Hepatocyte (in vitro differentiated cells): ENCODE results near the gene MRPL55. TPM values are rescaled to one million over a fixed set of nuclear protein-coding genes. Genes with fewer than 3 reads are reported as not detected.
A peak's percentile ranks its signal among the peaks of the same experiment; 100 is the strongest.
"Not testable (repeated sequence)": the region's sequence is repeated elsewhere in the genome, so short reads cannot be mapped to it uniquely, and the experiment has no call there.

Source experiments
- DNase-seq: peaks from one replicate; pipeline ENCODE4 v3.0.0-alpha.2; 2016; ENCODE audit warnings: low spot score
- H2AFZ ChIP-seq: fragments of 200-600 bp; sonication (generic); 2 replicates; pipeline ENCODE4 v1.6.0; 2016; ENCODE audit warnings: antibody characterized with exemption, mild to moderate bottlenecking
- H3K27ac ChIP-seq: fragments of 200-600 bp; sonication (generic); 2 replicates; pipeline ENCODE4 v1.5.1; 2016; ENCODE audit warnings: mild to moderate bottlenecking
- H3K27me3 ChIP-seq: fragments of 200-600 bp; sonication (generic); 2 replicates; pipeline ENCODE4 v1.6.1; 2016
- H3K36me3 ChIP-seq: fragments of 200-600 bp; sonication (generic); replicated peaks from 2 replicates; pipeline ENCODE4 v1.5.1; 2016; ENCODE audit warnings: low read depth; ENCODE audit not compliant: insufficient read depth
- H3K4me1 ChIP-seq: fragments of 200-600 bp; sonication (generic); 2 replicates; pipeline ENCODE4 v1.5.1; 2016; ENCODE audit warnings: mild to moderate bottlenecking, moderate library complexity; ENCODE audit not compliant: insufficient read depth
- H3K4me2 ChIP-seq: fragments of 200-600 bp; sonication (generic); 2 replicates; pipeline ENCODE4 v1.6.0; 2016
- H3K4me3 ChIP-seq: fragments of 200-600 bp; sonication (generic); 2 replicates; pipeline ENCODE4 v1.5.1; 2016; ENCODE audit warnings: mild to moderate bottlenecking
- H3K79me2 ChIP-seq: fragments of 200-600 bp; sonication (generic); 2 replicates; pipeline ENCODE4 v1.6.0; 2017; ENCODE audit warnings: mild to moderate bottlenecking
- H3K9me2 ChIP-seq: fragments of 200-600 bp; sonication (generic); replicated peaks from 2 replicates; pipeline ENCODE4 v1.6.0; 2017; ENCODE audit warnings: mild to moderate bottlenecking; ENCODE audit not compliant: insufficient read depth
- H3K9me3 ChIP-seq: fragments of 200-600 bp; sonication (generic); 2 replicates; pipeline ENCODE4 v1.5.1; 2016; ENCODE audit warnings: low read depth, mild to moderate bottlenecking
- H4K20me1 ChIP-seq: fragments of 200-600 bp; sonication (generic); 2 replicates; pipeline ENCODE4 v1.6.0; 2016; ENCODE audit warnings: mild to moderate bottlenecking; ENCODE audit not compliant: insufficient read depth, poor library complexity, severe bottlenecking
- CTCF ChIP-seq: fragments of 200-600 bp; sonication (generic); IDR thresholded peaks from 2 replicates; pipeline ENCODE4 v1.5.1; 2016; ENCODE audit warnings: antibody characterized with exemption, mild to moderate bottlenecking; ENCODE audit not compliant: poor library complexity
- EZH2 ChIP-seq: fragments of 200-600 bp; sonication (generic); IDR thresholded peaks from 2 replicates; pipeline ENCODE4 v1.6.1; 2016; ENCODE audit warnings: antibody characterized with exemption, mild to moderate bottlenecking, borderline replicate concordance
- EZH2phosphoT487 ChIP-seq: fragments of 200-600 bp; sonication (generic); IDR thresholded peaks from one replicate; pipeline ENCODE4 v1.6.1; 2018; ENCODE audit warnings: antibody characterized with exemption, mild to moderate bottlenecking, low read depth, moderate library complexity; ENCODE audit not compliant: unreplicated experiment, severe bottlenecking
- WGBS: methylation state at CpG from one replicate; pipeline ENCODE4 v1.1.6; 2016; ENCODE audit warnings: low lambda C conversion rate; ENCODE audit errors: missing lambda C conversion rate; 5-methylcytosine and 5-hydroxymethylcytosine counted together
- polyA plus RNA-seq: library from polyadenylated mRNA; unstranded; fragments of >200 nt; fragmentation: Nextera tagmentation; extraction: Ambion mirVana; gene quantifications from 2 replicates; pipeline ENCODE4 v1.2.1, GENCODE V29; 2016
- total RNA-seq: library from RNA; depleted of rRNA; stranded (reverse); fragments of >200 nt; gene quantifications from 2 replicates; pipeline ENCODE4 v1.2.3, GENCODE V29; 2014

The MRPL55 gene
- total and polyA plus RNA-seq, 2 experiments from 2014 or later: 64.8 to 130 TPM

- Histone ChIP-seq H3K27ac (no peak overlapping the region), H3K4me3 (no peak overlapping the region), H2AFZ (no peak overlapping the region), H3K9me3 (no peaks in the 10 kb centered on the region), H4K20me1 (no peaks in the 10 kb centered on the region), H3K79me2 (peaks cover 13% of the 10 kb centered on the region), H3K4me2 (no peak overlapping the region), H3K4me1 (peaks cover 12% of the 10 kb centered on the region), H3K9me2 (no peaks in the 10 kb centered on the region), H3K36me3 (no peaks in the 10 kb centered on the region), H3K27me3 (no peaks in the 10 kb centered on the region)
- TF ChIP-seq CTCF: no peak
- no peak for TF ChIP-seq EZH2phosphoT487
- TF ChIP-seq EZH2: no peak
- WGBS: 95% methylated on average over 7 of the region's 7 CpGs
- no peak for DNase-seq
Measured at GRCh38 chr1:228112167-228112566, 3.1 kb upstream of the MRPL55 start.

- 84% methylated on average over 6 of the region's 6 CpGs for WGBS
- H4K20me1 ChIP-seq, H3K36me3 ChIP-seq, H3K4me2 ChIP-seq, H3K27me3 ChIP-seq, H3K9me2 ChIP-seq, DNase-seq, H3K4me3 ChIP-seq, H3K9me3 ChIP-seq, H2AFZ ChIP-seq: not testable (repeated sequence)
- Histone ChIP-seq H3K27ac (peak overlapping the region; percentile 93), H3K79me2 (peaks cover 13% of the 10 kb centered on the region), H3K4me1 (peaks cover 12% of the 10 kb centered on the region)
Measured at GRCh38 chr1:228111315-228111714, 2.2 kb upstream of the MRPL55 start.

GRCh38 chr1:228110556-228110955 is 1.5 kb upstream of the MRPL55 start:
- Histone ChIP-seq H2AFZ (peak overlapping the region; percentile 55), H3K4me3 (no peak overlapping the region)
- 78% methylated on average over 7 of the region's 7 CpGs for WGBS

GRCh38 chr1:228109962-228110488 is 926 bp upstream of the MRPL55 start:
- Histone ChIP-seq H3K4me2 (peak overlapping the region; percentile 80), H4K20me1 (no peaks in the 10 kb centered on the region), H3K4me3 (peak overlapping the region; percentile 63), H3K36me3 (no peaks in the 10 kb centered on the region), H3K9me3 (no peaks in the 10 kb centered on the region), H3K79me2 (peaks cover 13% of the 10 kb centered on the region), H2AFZ (peak overlapping the region; percentile 55), H3K4me1 (peaks cover 12% of the 10 kb centered on the region), H3K27ac (peak overlapping the region; percentile 93), H3K9me2 (no peaks in the 10 kb centered on the region), H3K27me3 (no peaks in the 10 kb centered on the region)
- DNase-seq: peak; percentile 71
- TF ChIP-seq EZH2phosphoT487 (no peak), EZH2 (no peak), CTCF (no peak)
- 25% methylated on average over 13 of the region's 15 CpGs for WGBS

More at GRCh38 chr1:228110556-228110955, 1.5 kb upstream of the MRPL55 start:
- DNase-seq: no peak
- H3K36me3 ChIP-seq: no peaks in the 10 kb centered on the region
- peak overlapping the region; percentile 93 for H3K27ac ChIP-seq
- H3K9me2 ChIP-seq: no peaks in the 10 kb centered on the region
- no peaks in the 10 kb centered on the region for H3K27me3 ChIP-seq
- TF ChIP-seq EZH2phosphoT487: no peak
- no peak for TF ChIP-seq EZH2
- TF ChIP-seq CTCF: no peak
- H3K4me2 ChIP-seq: peak overlapping the region; percentile 80
- peaks cover 13% of the 10 kb centered on the region for H3K79me2 ChIP-seq
- H4K20me1 ChIP-seq: no peaks in the 10 kb centered on the region
- H3K9me3 ChIP-seq: no peaks in the 10 kb centered on the region
- peaks cover 12% of the 10 kb centered on the region for H3K4me1 ChIP-seq
